ENCODE data around the gene ERO1B. TPM values are rescaled to one million over a fixed set of nuclear protein-coding genes. Genes with fewer than 3 reads are reported as not detected.

ERO1B gene
- total and polyA plus RNA-seq, 2 of the 13 experiments (the other 11 are each of a cell fraction or from before 2014, with no cell fraction given), result 1.6 to 2.1 TPM

GRCh38 chr1:236281654-236282424 is at the start of gene ERO1B (continued):
- 0 out of 2 replicates have a peak, but pooled peaks have one; percentile 37 for TF ChIP-seq ZNF710 (CRISPR knock-in tag; IDR thresholded peaks at IDR 0.05; ENCODE audit: borderline replicate concordance)
- peak; percentile 58; the same call in 1 of the 2 replicates for TF ChIP-seq RXRA (CRISPR knock-in tag; IDR thresholded peaks at IDR 0.05)
- no peak for TF ChIP-seq ZNF180 (CRISPR knock-in tag; IDR thresholded peaks at IDR 0.05; ENCODE audit: borderline replicate concordance, low read depth)
- TF ChIP-seq BCL3 (CRISPR knock-in tag; IDR thresholded peaks at IDR 0.05), result 0 out of 2 replicates have a peak, but pooled peaks have one; percentile 26
- peak; percentile 35 for TF ChIP-seq ZNF883 (CRISPR knock-in tag; IDR thresholded peaks at IDR 0.05; ENCODE audit: not compliant biosample characterization)
- TF ChIP-seq BATF2 (CRISPR knock-in tag; IDR thresholded peaks at IDR 0.05), result 0 out of 2 replicates have a peak, but pooled peaks have one; percentile 51
- TF ChIP-seq KAT7 (CRISPR knock-in tag; IDR thresholded peaks at IDR 0.05; ENCODE audit: borderline replicate concordance), result no peak
- TF ChIP-seq NFYC (CRISPR knock-in tag; IDR thresholded peaks at IDR 0.05), result peak; percentile 73
- TF ChIP-seq ZNF549 (CRISPR knock-in tag; IDR thresholded peaks at IDR 0.05), result no peak
- peak; percentile 28 for TF ChIP-seq SKI (IDR thresholded peaks at IDR 0.05; ENCODE audit: partially characterized antibody)
- no peak for TF ChIP-seq SRF (IDR thresholded peaks at IDR 0.05; ENCODE audit: low read depth, low read length)
- TF ChIP-seq FOXP4 (CRISPR knock-in tag; IDR thresholded peaks at IDR 0.05), result peak; percentile 54
- TF ChIP-seq SAP130 (CRISPR knock-in tag; IDR thresholded peaks at IDR 0.05; ENCODE audit: low read depth), result peak; percentile 78
- TF ChIP-seq MZF1 (CRISPR knock-in tag; IDR thresholded peaks at IDR 0.05; ENCODE audit: borderline replicate concordance), result no peak
- TF ChIP-seq DZIP1 (CRISPR knock-in tag; IDR thresholded peaks at IDR 0.05), result no peak
- TF ChIP-seq ZNF580 (CRISPR knock-in tag; IDR thresholded peaks at IDR 0.05; ENCODE audit: borderline replicate concordance, low read depth), result peak; percentile 47; the same call in 1 of the 2 replicates
